Limb (tissue), 2 donors: ENCODE results near the gene GNAZ.

Experiments used
- DNase-seq, 2 donors: peaks; one replicate each; pipeline ENCODE4 v3.0.0-alpha.2; 2016; ENCODE audit errors: extremely low spot score in 2 of 2

The GNAZ gene

GRCh38 chr22:23153994-23154393, 83.7 kb downstream of the GNAZ start:
- no peak for DNase-seq

- DNase-seq: no peak
Observed at GRCh38 chr22:23154461-23154860, 84.1 kb downstream of the GNAZ start.

- no peak for DNase-seq
Observed at GRCh38 chr22:23155143-23155542, 84.8 kb downstream of the GNAZ start.

GRCh38 chr22:23155831-23156230, 85.5 kb downstream of the GNAZ start:
- DNase-seq: no peak

- no peak for DNase-seq
Observed at GRCh38 chr22:23156286-23156685, 86.0 kb downstream of the GNAZ start.

GRCh38 chr22:23157560-23158515, 87.5 kb downstream of the GNAZ start:
- no peak for DNase-seq

- no peak for DNase-seq
Observed at GRCh38 chr22:23158516-23159290, 88.4 kb downstream of the GNAZ start.

- no peak for DNase-seq
Observed at GRCh38 chr22:23159291-23159630, 88.9 kb downstream of the GNAZ start.

- no peak for DNase-seq
Observed at GRCh38 chr22:23161029-23161428, 90.7 kb downstream of the GNAZ start.

- DNase-seq: no peak
Observed at GRCh38 chr22:23161574-23161973, 91.3 kb downstream of the GNAZ start.

GRCh38 chr22:23163665-23164064, 93.3 kb downstream of the GNAZ start:
- DNase-seq: no peak

- DNase-seq: no peak
Observed at GRCh38 chr22:23164091-23164490, 93.8 kb downstream of the GNAZ start.

- DNase-seq: no peak
Observed at GRCh38 chr22:23166042-23166831, 95.9 kb downstream of the GNAZ start.

- no peak for DNase-seq
Observed at GRCh38 chr22:23166841-23167616, 96.7 kb downstream of the GNAZ start.

- DNase-seq: no peak
Observed at GRCh38 chr22:23168391-23169042, 98.2 kb downstream of the GNAZ start.

GRCh38 chr22:23169043-23169406, 98.7 kb downstream of the GNAZ start:
- no peak for DNase-seq
